HG03108 (cell line): ENCODE measurements around the gene GALK2.
A peak's percentile ranks its signal among the peaks of the same experiment; 100 is the strongest.
"Not testable (repeated sequence)": the region's sequence is repeated elsewhere in the genome, so short reads cannot be mapped to it uniquely, and the experiment has no call there.

ENCODE experiments used
- ATAC-seq: cut with Tn5 transposase; IDR thresholded peaks from one replicate; pipeline ENCODE4 v1.9.1; 2021; ENCODE audit warnings: moderate library complexity; ENCODE audit not compliant: unreplicated experiment

The GALK2 gene

GRCh38 chr15:49163678-49164077, 6.4 kb upstream of the GALK2 start:
- no peak for ATAC-seq

- no peak for ATAC-seq
Measured at GRCh38 chr15:49164865-49165264, 5.2 kb upstream of the GALK2 start.

- no peak for ATAC-seq
Measured at GRCh38 chr15:49168016-49168415, 2.0 kb upstream of the GALK2 start.

GRCh38 chr15:49171790-49172189, 1.7 kb downstream of the GALK2 start:
- ATAC-seq, result no peak

GRCh38 chr15:49174902-49175301, 4.9 kb downstream of the GALK2 start:
- no peak for ATAC-seq

GRCh38 chr15:49175582-49176397, 5.7 kb downstream of the GALK2 start:
- not testable (repeated sequence) for ATAC-seq

- ATAC-seq, result no peak
Measured at GRCh38 chr15:49178497-49178896, 8.4 kb downstream of the GALK2 start.

GRCh38 chr15:49179433-49180190, 9.6 kb downstream of the GALK2 start:
- ATAC-seq, result no peak

GRCh38 chr15:49182128-49182527, 12.1 kb downstream of the GALK2 start:
- no peak for ATAC-seq

GRCh38 chr15:49183741-49184140, 13.7 kb downstream of the GALK2 start:
- ATAC-seq, result not testable (repeated sequence)

GRCh38 chr15:49185473-49185872, 15.4 kb downstream of the GALK2 start:
- ATAC-seq, result peak; percentile 70

- no peak for ATAC-seq
Measured at GRCh38 chr15:49187549-49188245, 17.6 kb downstream of the GALK2 start.

GRCh38 chr15:49188933-49189332, 18.9 kb downstream of the GALK2 start:
- no peak for ATAC-seq

- no peak for ATAC-seq
Measured at GRCh38 chr15:49189631-49190030, 19.6 kb downstream of the GALK2 start.

- no peak for ATAC-seq
Measured at GRCh38 chr15:49190586-49190985, 20.5 kb downstream of the GALK2 start.

GRCh38 chr15:49191892-49192291, 21.8 kb downstream of the GALK2 start:
- ATAC-seq, result no peak

GRCh38 chr15:49196856-49197255, 26.8 kb downstream of the GALK2 start:
- ATAC-seq, result no peak

GRCh38 chr15:49199666-49200065, 29.6 kb downstream of the GALK2 start:
- no peak for ATAC-seq

GRCh38 chr15:49200347-49200746, 30.3 kb downstream of the GALK2 start:
- ATAC-seq, result no peak

GRCh38 chr15:49208102-49208501, 38.1 kb downstream of the GALK2 start:
- not testable (repeated sequence) for ATAC-seq

- no peak for ATAC-seq
Measured at GRCh38 chr15:49212897-49213296, 42.9 kb downstream of the GALK2 start.
